Activated CD8-positive, alpha-beta T cell treated with anti-CD3 and anti-CD28 coated beads for 36 hours (primary cell): Measurements from ENCODE around the gene CELF6. TPM values are rescaled to one million over a fixed set of nuclear protein-coding genes. Genes with fewer than 3 reads are reported as not detected.

Experiments
- ATAC-seq: fragments of 200-7000 bp; cut with Tn5 transposase; one replicate; pipeline ENCODE4 v1.10.0; 2021; ENCODE audit warnings: mild to moderate bottlenecking, moderate library complexity
- CTCF ChIA-PET: fragments of 350-600 bp; sonication (Branson Sonifier 250); formaldehyde crosslinking; loops from one replicate; lab custom pipeline; 2021; ENCODE audit warnings: antibody characterized with exemption; lab: Charles Lee
- POLR2A ChIA-PET: fragments of 350-600 bp; sonication (Branson Sonifier 250); formaldehyde crosslinking; loops from one replicate; lab custom pipeline; 2021; ENCODE audit warnings: antibody characterized with exemption; lab: Charles Lee
- DNase-seq: peaks from one replicate; pipeline ENCODE4 v3.0.0-alpha.2; 2020
- H3K27ac Mint-ChIP-seq: one replicate; pipeline ENCODE4 v1.8.0; 2021; ENCODE audit warnings: mild to moderate bottlenecking, mixed read lengths
- H3K27me3 Mint-ChIP-seq: one replicate; pipeline ENCODE4 v1.8.0; 2021; ENCODE audit warnings: mixed read lengths
- H3K36me3 Mint-ChIP-seq: one replicate; pipeline ENCODE4 v1.8.0; 2021; ENCODE audit warnings: low read depth, mixed read lengths
- H3K4me1 Mint-ChIP-seq: one replicate; pipeline ENCODE4 v1.8.0; 2021; ENCODE audit warnings: low read depth, mixed read lengths
- H3K4me3 Mint-ChIP-seq: one replicate; pipeline ENCODE4 v1.8.0; 2021; ENCODE audit warnings: mild to moderate bottlenecking, moderate library complexity, mixed read lengths
- H3K9me3 Mint-ChIP-seq: one replicate; pipeline ENCODE4 v1.8.0; 2021; ENCODE audit warnings: mixed read lengths
- CTCF ChIP-seq: fragments of 200-600 bp; IDR thresholded peaks from one replicate; pipeline ENCODE4 v1.8.0; 2022; ENCODE audit warnings: antibody characterized with exemption, mild to moderate bottlenecking
- intact Hi-C: fragments of 100-400 bp; cut with micrococcal nuclease; formaldehyde crosslinking; loops from one replicate; pipeline ENCODE4 v1.10.0; 2022
- total RNA-seq, 2 experiments: library from RNA; stranded (reverse); gene quantifications; one replicate each; pipeline ENCODE4 v1.2.3, GENCODE V29; 2021

CELF6 gene
- total RNA-seq, 2 experiments from 2014 or later, result 0.18 to 0.20 TPM

GRCh38 chr15:72315706-72316370 lies 4.1 kb downstream of the CELF6 start:
- POLR2A ChIA-PET, result no interaction called here
- H3K27ac Mint-ChIP-seq, result no peak overlapping the region
- H3K4me3 Mint-ChIP-seq, result no peak overlapping the region
- peaks cover 2% of the 10 kb centered on the region for H3K36me3 Mint-ChIP-seq
- CTCF ChIA-PET, result interaction anchor here (1.7 kb wide), 1 partner anchor 212 kb away, joined by 4 read pairs; no protein-coding TSS in a partner anchor
- peaks cover 9% of the 10 kb centered on the region for H3K4me1 Mint-ChIP-seq
- ATAC-seq, result no peak
- H3K9me3 Mint-ChIP-seq, result no peaks in the 10 kb centered on the region
- H3K27me3 Mint-ChIP-seq, result peaks cover 11% of the 10 kb centered on the region
- intact Hi-C loops, result no loop called here
- no peak for DNase-seq
- TF ChIP-seq CTCF, result no peak

GRCh38 chr15:72313881-72314280 lies 6.1 kb downstream of the CELF6 start:
- no peak for TF ChIP-seq CTCF
- no peak overlapping the region for H3K27ac Mint-ChIP-seq

DNA sequence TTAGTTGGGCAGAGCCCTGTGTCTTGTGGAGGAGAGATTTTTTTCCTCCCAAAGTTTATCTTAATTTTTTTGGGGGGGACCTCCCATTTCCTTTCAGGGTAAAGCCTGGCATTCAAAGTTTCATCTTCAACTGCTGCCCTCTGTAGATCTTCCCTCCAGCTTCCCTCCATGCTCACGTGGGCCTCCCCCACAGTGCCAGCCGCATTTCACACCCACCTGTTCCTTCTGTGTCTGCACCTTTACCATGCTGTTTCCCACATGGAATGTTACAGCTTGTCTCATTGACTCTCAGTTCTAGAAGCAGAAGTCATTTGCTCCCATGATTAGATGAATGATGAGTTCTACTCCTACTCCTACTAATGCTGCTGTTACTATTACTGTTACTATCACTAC lies 6.5 kb downstream of the CELF6 start:
- POLR2A ChIA-PET, result interaction anchor here (1.0 to 1.5 kb wide), 3 partner anchors 11 to 115 kb away, joined by 3 to 4 read pairs (median 3); partner anchors contain the start of gene GRAMD2A
- Mint-ChIP-seq H3K9me3 (no peaks in the 10 kb centered on the region), H3K4me3 (no peak overlapping the region), H3K27ac (no peak overlapping the region), H3K4me1 (no peaks in the 10 kb centered on the region), H3K36me3 (no peaks in the 10 kb centered on the region), H3K27me3 (no peaks in the 10 kb centered on the region)
- CTCF ChIA-PET, result interaction anchor here (0.8 to 2.8 kb wide), 25 partner anchors 7 to 766 kb away, joined by 3 to 17 read pairs (median 4); no protein-coding TSS in a partner anchor
- no peak for ATAC-seq
- intact Hi-C loops, result no loop called here
- no peak for DNase-seq
- TF ChIP-seq CTCF, result no peak

More at GRCh38 chr15:72313881-72314280, 6.1 kb downstream of the CELF6 start:
- Mint-ChIP-seq H3K4me1 (peaks cover 2% of the 10 kb centered on the region), H3K9me3 (no peaks in the 10 kb centered on the region), H3K4me3 (no peak overlapping the region), H3K27me3 (peaks cover 4% of the 10 kb centered on the region), H3K36me3 (no peaks in the 10 kb centered on the region)
- ChIA-PET CTCF (interaction anchor here (1.1 to 2.8 kb wide), 11 partner anchors 10 to 285 kb away, joined by 3 to 17 read pairs (median 5); no protein-coding TSS in a partner anchor), POLR2A (interaction anchor here (1.0 to 1.5 kb wide), 3 partner anchors 10 to 116 kb away, joined by 3 to 4 read pairs (median 3); partner anchors contain the start of gene GRAMD2A)
- no peak for ATAC-seq
- intact Hi-C loops, result no loop called here
- no peak for DNase-seq

- peak; percentile 90 for TF ChIP-seq CTCF
- intact Hi-C loops, result no loop called here
- ChIA-PET CTCF (interaction anchor here (0.7 to 2.8 kb wide), 33 partner anchors 8 to 767 kb away, joined by 3 to 17 read pairs (median 4); no protein-coding TSS in a partner anchor), POLR2A (interaction anchor here (1.0 to 1.5 kb wide), 4 partner anchors 11 to 115 kb away, joined by 3 to 4 read pairs (median 3); partner anchors contain the start of gene GRAMD2A)
- ATAC-seq, result peak; percentile 98
- no peaks in the 10 kb centered on the region for H3K36me3 Mint-ChIP-seq
- no peak overlapping the region for H3K27ac Mint-ChIP-seq
- no peaks in the 10 kb centered on the region for H3K9me3 Mint-ChIP-seq
- H3K4me1 Mint-ChIP-seq, result no peaks in the 10 kb centered on the region
- H3K27me3 Mint-ChIP-seq, result no peaks in the 10 kb centered on the region
- peak; percentile 73 for DNase-seq
- no peak overlapping the region for H3K4me3 Mint-ChIP-seq
Measured at GRCh38 chr15:72312605-72313447, 7.1 kb downstream of the CELF6 start.
